ENCODE data around the gene TRMT61A. TPM values are rescaled to one million over a fixed set of nuclear protein-coding genes. Genes with fewer than 3 reads are reported as not detected.

Gene TRMT61A
- total RNA-seq, result 23.4 and 23.7 TPM in 2 replicates

DNA sequence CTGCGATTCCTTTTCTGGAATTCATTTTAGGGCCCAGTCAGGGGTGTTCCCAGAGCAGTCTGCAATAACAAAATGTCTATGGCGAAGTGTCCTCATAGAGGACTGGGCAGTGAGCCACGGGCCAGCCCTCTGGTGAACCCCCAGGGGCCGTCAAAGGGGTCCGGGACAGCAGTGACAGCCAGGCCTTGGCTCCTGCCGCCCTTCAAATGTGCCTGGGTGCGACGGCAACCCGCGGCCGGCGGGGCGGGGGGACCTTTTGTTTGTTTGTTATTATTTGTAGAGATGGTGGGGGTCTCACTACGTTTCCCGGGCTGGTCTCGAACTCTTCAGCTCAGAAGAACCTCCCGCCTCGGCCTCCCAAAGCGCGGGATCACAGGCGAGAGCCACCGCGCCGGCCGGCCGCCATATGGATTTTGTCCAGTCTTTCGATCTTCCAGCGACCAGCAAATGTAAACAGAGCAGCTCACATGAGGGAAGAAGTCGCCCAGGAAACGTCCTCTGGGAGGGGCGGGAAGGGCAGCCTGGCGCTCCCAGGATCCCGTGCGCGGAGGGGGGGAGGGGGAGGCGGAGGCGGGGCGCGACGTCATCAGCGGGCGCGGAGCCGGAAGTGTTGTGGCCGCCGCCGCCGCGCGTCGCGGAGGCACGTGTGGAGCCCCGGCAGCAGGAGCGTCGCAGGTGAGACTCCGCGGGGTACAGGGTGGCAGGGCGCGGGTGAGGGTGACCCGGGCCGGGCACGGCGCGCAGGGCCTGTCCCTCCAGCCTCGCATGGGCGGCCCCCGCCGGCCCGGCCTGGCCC is at the start of gene TRMT61A:
TSS of gene TRMT61A (plus strand) at position 610 of the 796 bp plus-strand sequence. CDS start 783 bp downstream, outside the sequence.
- H3K27ac Mint-ChIP-seq, result peak within 1 kb of the TSS; percentile 96
- H3K9me3 Mint-ChIP-seq, result no peaks in the 10 kb centered on the region
- H3K36me3 Mint-ChIP-seq (ENCODE audit: low read depth), result peaks cover 6% of the 10 kb centered on the region
- peak within 1 kb of the TSS; percentile 99 for H3K4me3 Mint-ChIP-seq
- peak; percentile 66 for DNase-seq (ENCODE audit: low spot score)
- peaks cover 29% of the 10 kb centered on the region for H3K4me1 Mint-ChIP-seq (ENCODE audit: low read depth)
- intact Hi-C loops (cut with micrococcal nuclease), result loop anchor here (1.0 to 10.0 kb wide), 3 partner anchors 7 to 194 kb away; partner anchors contain the start of genes BAG5, COA8 and EIF5
- H3K27me3 Mint-ChIP-seq (ENCODE audit: insufficient read depth), result peaks cover 8% of the 10 kb centered on the region

DNA sequence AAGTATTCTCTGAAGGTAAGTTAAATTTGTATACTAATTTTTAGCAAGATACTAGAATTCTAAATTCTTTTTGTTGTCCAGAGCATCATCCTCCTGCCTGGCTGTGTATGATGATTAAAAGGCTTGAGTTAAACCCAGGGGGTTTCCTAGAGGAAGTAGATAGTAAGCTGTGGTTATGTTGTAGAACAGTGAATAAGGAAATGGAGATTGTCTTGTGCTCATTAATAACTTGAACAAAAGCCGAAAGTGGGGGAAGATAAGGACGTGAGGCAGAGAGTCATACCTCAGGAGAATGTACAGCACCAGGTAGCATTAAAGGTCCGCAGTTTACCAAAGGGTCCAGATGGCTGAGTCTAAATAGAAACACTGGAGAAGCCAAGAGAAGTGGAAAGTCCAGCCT is 48.4 kb upstream of the TRMT61A start:
- Mint-ChIP-seq H3K4me1 (ENCODE audit: low read depth) (peaks cover 15% of the 10 kb centered on the region), H3K9me3 (no peaks in the 10 kb centered on the region), H3K27ac (peak overlapping the region; percentile 13), H3K36me3 (ENCODE audit: low read depth) (peaks cover 26% of the 10 kb centered on the region), H3K27me3 (ENCODE audit: insufficient read depth) (no peaks in the 10 kb centered on the region), H3K4me3 (no peak overlapping the region)
- DNase-seq (ENCODE audit: low spot score), result no peak
- intact Hi-C loops (cut with micrococcal nuclease), result no loop called here

DNA sequence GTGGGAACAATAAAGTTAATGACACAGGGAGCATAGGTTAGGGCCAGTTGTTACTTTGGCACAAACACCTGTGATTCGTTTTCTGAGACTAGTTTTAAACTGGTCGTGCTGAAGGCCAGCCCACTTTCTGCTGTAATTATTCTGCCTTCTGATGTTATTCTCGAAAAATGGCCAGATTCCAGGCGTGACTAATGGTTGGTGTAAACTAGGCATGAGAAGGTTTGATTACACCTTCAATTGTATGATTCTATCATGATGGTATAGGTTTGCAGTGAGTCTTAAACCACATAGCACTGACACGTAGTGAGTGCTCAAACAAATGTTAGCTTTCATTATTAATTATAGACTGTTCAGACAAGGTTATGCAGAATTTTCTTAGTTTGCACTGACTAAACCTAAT is 45.4 kb upstream of the TRMT61A start:
- no peak overlapping the region for H3K27ac Mint-ChIP-seq
- peaks cover 22% of the 10 kb centered on the region for H3K36me3 Mint-ChIP-seq (ENCODE audit: low read depth)
- H3K4me3 Mint-ChIP-seq, result no peak overlapping the region
- H3K9me3 Mint-ChIP-seq, result no peaks in the 10 kb centered on the region
- peaks cover 15% of the 10 kb centered on the region for H3K4me1 Mint-ChIP-seq (ENCODE audit: low read depth)
- no peak for DNase-seq (ENCODE audit: low spot score)
- intact Hi-C loops (cut with micrococcal nuclease), result no loop called here
- H3K27me3 Mint-ChIP-seq (ENCODE audit: insufficient read depth), result no peaks in the 10 kb centered on the region

- intact Hi-C loops (cut with micrococcal nuclease), result no loop called here
- H3K9me3 Mint-ChIP-seq, result no peaks in the 10 kb centered on the region
- no peaks in the 10 kb centered on the region for H3K27me3 Mint-ChIP-seq (ENCODE audit: insufficient read depth)
- H3K4me3 Mint-ChIP-seq, result no peak overlapping the region
- H3K36me3 Mint-ChIP-seq (ENCODE audit: low read depth), result peaks cover 23% of the 10 kb centered on the region
- no peak overlapping the region for H3K27ac Mint-ChIP-seq
- DNase-seq (ENCODE audit: low spot score), result no peak
- peaks cover 10% of the 10 kb centered on the region for H3K4me1 Mint-ChIP-seq (ENCODE audit: low read depth)
Measured at GRCh38 chr14:103485504-103485903, 43.5 kb upstream of the TRMT61A start.

GRCh38 chr14:103488071-103488470 is 40.9 kb upstream of the TRMT61A start:
- Mint-ChIP-seq H3K4me1 (ENCODE audit: low read depth) (no peaks in the 10 kb centered on the region), H3K36me3 (ENCODE audit: low read depth) (peaks cover 22% of the 10 kb centered on the region)

GRCh38 chr14:103488960-103489359 is 40.0 kb upstream of the TRMT61A start:
- intact Hi-C loops (cut with micrococcal nuclease), result no loop called here
- no peaks in the 10 kb centered on the region for H3K27me3 Mint-ChIP-seq (ENCODE audit: insufficient read depth)
- H3K27ac Mint-ChIP-seq, result no peak overlapping the region
- H3K4me3 Mint-ChIP-seq, result no peak overlapping the region
- H3K9me3 Mint-ChIP-seq, result no peaks in the 10 kb centered on the region
- H3K36me3 Mint-ChIP-seq (ENCODE audit: low read depth), result peaks cover 18% of the 10 kb centered on the region
- DNase-seq (ENCODE audit: low spot score), result no peak
- H3K4me1 Mint-ChIP-seq (ENCODE audit: low read depth), result no peaks in the 10 kb centered on the region

More at GRCh38 chr14:103488071-103488470, 40.9 kb upstream of the TRMT61A start:
- no peak for DNase-seq (ENCODE audit: low spot score)
- no peaks in the 10 kb centered on the region for H3K9me3 Mint-ChIP-seq
- intact Hi-C loops (cut with micrococcal nuclease), result no loop called here
- H3K4me3 Mint-ChIP-seq, result no peak overlapping the region
- H3K27me3 Mint-ChIP-seq (ENCODE audit: insufficient read depth), result no peaks in the 10 kb centered on the region
- no peak overlapping the region for H3K27ac Mint-ChIP-seq

- no peak for DNase-seq (ENCODE audit: low spot score)
Measured at GRCh38 chr14:103489621-103490020, 39.4 kb upstream of the TRMT61A start.

GRCh38 chr14:103491691-103492090 is 37.3 kb upstream of the TRMT61A start:
- H3K9me3 Mint-ChIP-seq, result no peaks in the 10 kb centered on the region
- H3K4me1 Mint-ChIP-seq (ENCODE audit: low read depth), result no peaks in the 10 kb centered on the region
- DNase-seq (ENCODE audit: low spot score), result no peak
- no peak overlapping the region for H3K4me3 Mint-ChIP-seq
- H3K36me3 Mint-ChIP-seq (ENCODE audit: low read depth), result peaks cover 22% of the 10 kb centered on the region
- H3K27me3 Mint-ChIP-seq (ENCODE audit: insufficient read depth), result no peaks in the 10 kb centered on the region
- no peak overlapping the region for H3K27ac Mint-ChIP-seq
- intact Hi-C loops (cut with micrococcal nuclease), result no loop called here

More at GRCh38 chr14:103489621-103490020, 39.4 kb upstream of the TRMT61A start:
- H3K27ac Mint-ChIP-seq, result no peak overlapping the region
- H3K27me3 Mint-ChIP-seq (ENCODE audit: insufficient read depth), result no peaks in the 10 kb centered on the region
- H3K4me3 Mint-ChIP-seq, result no peak overlapping the region
- peaks cover 18% of the 10 kb centered on the region for H3K36me3 Mint-ChIP-seq (ENCODE audit: low read depth)
- H3K9me3 Mint-ChIP-seq, result no peaks in the 10 kb centered on the region
- intact Hi-C loops (cut with micrococcal nuclease), result no loop called here
- H3K4me1 Mint-ChIP-seq (ENCODE audit: low read depth), result no peaks in the 10 kb centered on the region

DNA sequence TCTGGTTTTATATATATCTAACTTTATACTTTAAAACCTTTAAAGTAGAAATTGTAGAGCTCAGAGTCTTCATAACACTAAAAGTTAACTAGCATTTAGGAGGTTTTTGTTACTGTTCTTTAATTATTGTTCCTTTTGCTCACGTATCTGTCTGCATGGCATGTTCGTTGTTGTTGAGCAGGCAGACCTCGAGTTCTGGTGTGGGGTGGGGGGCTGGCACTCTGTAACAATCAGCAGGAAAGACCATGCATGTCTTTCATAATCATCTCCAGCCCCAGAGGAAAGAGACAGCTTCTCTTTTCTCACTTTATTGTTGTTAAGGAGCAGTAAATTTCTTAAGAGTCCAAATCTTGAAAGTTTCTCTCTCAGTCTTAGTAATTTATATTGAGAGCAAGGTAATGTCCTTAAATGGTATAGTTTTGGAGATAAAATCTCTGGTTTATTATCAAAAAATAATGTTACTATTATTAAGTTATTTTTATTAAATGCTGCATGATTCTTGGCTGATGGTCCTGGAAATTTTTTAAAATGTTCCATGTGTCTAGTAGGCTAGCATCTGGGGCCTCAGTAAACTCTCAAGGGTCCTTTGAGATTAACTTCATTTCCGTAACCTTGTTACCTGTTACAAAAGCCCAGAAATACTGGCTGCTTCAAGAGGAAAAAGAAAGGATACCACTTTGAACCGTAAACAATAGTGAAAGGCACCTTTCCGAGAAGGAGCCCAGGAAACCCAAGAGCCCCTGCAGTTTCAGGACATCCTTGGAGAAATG is 36.7 kb upstream of the TRMT61A start:
- Mint-ChIP-seq H3K27ac (no peak overlapping the region), H3K4me1 (ENCODE audit: low read depth) (no peaks in the 10 kb centered on the region), H3K4me3 (no peak overlapping the region), H3K9me3 (no peaks in the 10 kb centered on the region), H3K36me3 (ENCODE audit: low read depth) (peaks cover 23% of the 10 kb centered on the region), H3K27me3 (ENCODE audit: insufficient read depth) (no peaks in the 10 kb centered on the region)
- no peak for DNase-seq (ENCODE audit: low spot score)
- intact Hi-C loops (cut with micrococcal nuclease), result no loop called here

- Mint-ChIP-seq H3K27me3 (ENCODE audit: insufficient read depth) (no peaks in the 10 kb centered on the region), H3K4me1 (ENCODE audit: low read depth) (peaks cover 9% of the 10 kb centered on the region), H3K9me3 (no peaks in the 10 kb centered on the region), H3K4me3 (no peak overlapping the region), H3K27ac (no peak overlapping the region), H3K36me3 (ENCODE audit: low read depth) (peaks cover 20% of the 10 kb centered on the region)
- intact Hi-C loops (cut with micrococcal nuclease), result no loop called here
- DNase-seq (ENCODE audit: low spot score), result no peak
Measured at GRCh38 chr14:103495854-103496253, 33.1 kb upstream of the TRMT61A start.

- Mint-ChIP-seq H3K27ac (no peak overlapping the region), H3K4me1 (ENCODE audit: low read depth) (peaks cover 9% of the 10 kb centered on the region), H3K27me3 (ENCODE audit: insufficient read depth) (no peaks in the 10 kb centered on the region), H3K36me3 (ENCODE audit: low read depth) (peaks cover 16% of the 10 kb centered on the region), H3K9me3 (no peaks in the 10 kb centered on the region), H3K4me3 (no peak overlapping the region)
- intact Hi-C loops (cut with micrococcal nuclease), result no loop called here
- DNase-seq (ENCODE audit: low spot score), result no peak
Measured at GRCh38 chr14:103496776-103497175, 32.2 kb upstream of the TRMT61A start.

DNA sequence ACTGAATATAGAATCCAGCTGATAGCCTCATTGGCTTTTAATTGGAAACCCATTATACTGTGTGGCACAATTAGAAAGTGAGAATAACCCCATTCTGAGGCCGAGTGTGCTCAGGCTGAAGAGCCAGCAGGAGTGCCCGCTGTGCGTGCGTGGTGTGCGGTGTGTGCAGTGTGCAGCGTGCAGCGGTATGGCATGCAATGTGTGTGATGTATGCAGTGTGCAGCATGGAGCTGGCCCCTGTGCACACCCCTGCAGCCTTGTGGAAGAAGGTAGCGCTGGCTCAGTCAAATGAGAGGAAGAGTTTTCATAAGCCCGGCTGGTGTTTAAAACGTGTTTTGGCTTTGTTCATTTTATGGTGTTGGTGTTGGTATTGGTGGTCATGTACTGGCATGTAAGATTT is 29.3 kb upstream of the TRMT61A start:
- intact Hi-C loops (cut with micrococcal nuclease), result loop anchor here (1.0 to 5.0 kb wide), 2 partner anchors 47 to 162 kb away; no protein-coding TSS in a partner anchor
- no peak overlapping the region for H3K4me3 Mint-ChIP-seq
- H3K9me3 Mint-ChIP-seq, result no peaks in the 10 kb centered on the region
- peaks cover 9% of the 10 kb centered on the region for H3K4me1 Mint-ChIP-seq (ENCODE audit: low read depth)
- H3K27me3 Mint-ChIP-seq (ENCODE audit: insufficient read depth), result no peaks in the 10 kb centered on the region
- peaks cover 31% of the 10 kb centered on the region for H3K36me3 Mint-ChIP-seq (ENCODE audit: low read depth)
- H3K27ac Mint-ChIP-seq, result no peak overlapping the region
- no peak for DNase-seq (ENCODE audit: low spot score)

Data from activated T-helper 1 cell treated with anti-CD3 and anti-CD28 coated beads, Interleukin-12 subunit alpha, Interleukin-12 subunit beta, Interleukin-2, Interleukin-4 antibody, amounts not matched to agents 30 ng/mL and 10 ng/mL and 1 ng/mL, durations not matched to agents 14 hours and 24 hours and 36 hours (primary cell).